IMR-90 (cell line): ENCODE measurements around the gene EMC1. TPM values are rescaled to one million over a fixed set of nuclear protein-coding genes. Genes with fewer than 3 reads are reported as not detected.

Source experiments
- ATAC-seq: fragments of 200-7000 bp; cut with Tn5 transposase; 2 replicates; pipeline ENCODE4 v1.9.1; 2020; ENCODE audit warnings: low read depth, mild to moderate bottlenecking, moderate library complexity
- BruUV-seq: library from RNA; stranded (reverse); fragments of 400-500 nt; replicated peaks from 2 replicates; lab custom pipeline; 2021; lab: Mats Ljungman, UMichigan
- CTCF ChIA-PET: fragments of 300-600 bp; formaldehyde crosslinking; extraction: SDS; loops from one replicate; lab custom pipeline; 2021; ENCODE audit warnings: antibody characterized with exemption; lab: Yijun Ruan, JAX
- POLR2A ChIA-PET: fragments of 300-600 bp; sonication (Branson Sonifier 250); formaldehyde crosslinking; loops from one replicate; lab custom pipeline; 2022; ENCODE audit warnings: antibody characterized with exemption; ENCODE audit not compliant: unreplicated experiment; lab: Charles Lee
- DNase-seq: peaks from one replicate; pipeline ENCODE4 v3.0.0; 2013
- H2AFZ ChIP-seq: replicated peaks from 2 replicates; pipeline ENCODE3; 2013; ENCODE audit warnings: low read length, mild to moderate bottlenecking; ENCODE audit not compliant: poor library complexity
- H2AK5ac ChIP-seq: 2 replicates; pipeline ENCODE4 v1.6.1; 2013; ENCODE audit warnings: low read depth, low read length, inconsistent platforms
- H2AK9ac ChIP-seq: replicated peaks from 2 replicates; pipeline ENCODE3; 2013; ENCODE audit warnings: mild to moderate bottlenecking, low read depth, low read length, moderate library complexity; ENCODE audit not compliant: poor library complexity
- H2BK120ac ChIP-seq: 2 replicates; pipeline ENCODE4 v1.6.1; 2013; ENCODE audit warnings: low read depth, low read length, inconsistent platforms
- H2BK15ac ChIP-seq: 3 replicates; pipeline ENCODE4 v1.6.1; 2013; ENCODE audit warnings: low read depth, low read length, inconsistent platforms
- H2BK20ac ChIP-seq: 2 replicates; pipeline ENCODE4 v1.6.1; 2013; ENCODE audit warnings: low read depth, mild to moderate bottlenecking, inconsistent platforms, low read length, moderate library complexity
- H2BK5ac ChIP-seq: 2 replicates; pipeline ENCODE4 v1.6.1; 2013; ENCODE audit warnings: mild to moderate bottlenecking, low read depth, low read length, inconsistent platforms; ENCODE audit not compliant: poor library complexity, severe bottlenecking
- H3K14ac ChIP-seq: replicated peaks from 2 replicates; pipeline ENCODE4 v1.6.1; 2013; ENCODE audit warnings: low read depth, low read length, inconsistent platforms
- H3K18ac ChIP-seq: 2 replicates; pipeline ENCODE4 v1.6.1; 2013; ENCODE audit warnings: low read depth, low read length, control low read depth
- H3K23ac ChIP-seq: 2 replicates; pipeline ENCODE4 v1.6.1; 2013; ENCODE audit warnings: low read depth, low read length, inconsistent platforms
- H3K27ac ChIP-seq: 2 replicates; pipeline ENCODE4 v1.5.1; 2013; ENCODE audit warnings: mild to moderate bottlenecking, control low read depth, low read length; ENCODE audit not compliant: insufficient read depth
- H3K27me3 ChIP-seq: 2 replicates; pipeline ENCODE4 v1.6.1; 2013; ENCODE audit warnings: low read length; ENCODE audit not compliant: control insufficient read depth, insufficient read depth
- H3K36me3 ChIP-seq: 2 replicates; pipeline ENCODE4 v1.6.1; 2013; ENCODE audit warnings: low read length, mixed read lengths; ENCODE audit not compliant: control insufficient read depth, insufficient read depth
- H3K4ac ChIP-seq: 2 replicates; pipeline ENCODE4 v1.6.1; 2013; ENCODE audit warnings: low read depth, low read length, inconsistent platforms
- H3K4me1 ChIP-seq: 2 replicates; pipeline ENCODE4 v1.6.1; 2013; ENCODE audit warnings: low read length, mixed read lengths; ENCODE audit not compliant: control insufficient read depth, insufficient read depth
- H3K4me2 ChIP-seq: 2 replicates; pipeline ENCODE4 v1.6.1; 2013; ENCODE audit warnings: low read depth, mild to moderate bottlenecking, control low read depth, low read length, moderate library complexity
- H3K4me3 ChIP-seq: 2 replicates; pipeline ENCODE4 v1.5.1; 2013; ENCODE audit warnings: low read depth, mild to moderate bottlenecking, control low read depth, low read length, moderate library complexity; ENCODE audit not compliant: insufficient read depth
- H3K56ac ChIP-seq: 2 replicates; pipeline ENCODE4 v1.6.1; 2013; ENCODE audit warnings: low read length, inconsistent platforms; ENCODE audit not compliant: insufficient read depth; ENCODE audit errors: extremely low read depth
- H3K79me1 ChIP-seq, 2 experiments: 2 replicates each; pipeline ENCODE4 v1.6.1; 2013; ENCODE audit warnings: low read length in 2 of 2, inconsistent platforms in 1 of 2, low read depth in 1 of 2
- H3K9ac ChIP-seq: 2 replicates; pipeline ENCODE4 v1.6.1; 2013; ENCODE audit warnings: low read depth, low read length, control low read depth
- H3K9me1 ChIP-seq: 2 replicates; pipeline ENCODE4 v1.6.1; 2013; ENCODE audit warnings: low read length, inconsistent platforms; ENCODE audit not compliant: insufficient read depth
- H3K9me3 ChIP-seq: 2 replicates; pipeline ENCODE4 v1.6.1; 2013; ENCODE audit warnings: low read length; ENCODE audit not compliant: control insufficient read depth, insufficient read depth
- H4K20me1 ChIP-seq: 2 replicates; pipeline ENCODE4 v1.6.1; 2013; ENCODE audit warnings: low read length, inconsistent platforms; ENCODE audit not compliant: insufficient read depth
- H4K5ac ChIP-seq: 2 replicates; pipeline ENCODE4 v1.6.1; 2013; ENCODE audit warnings: mild to moderate bottlenecking, low read depth, low read length, control low read depth
- H4K8ac ChIP-seq, 2 experiments: 2 replicates each; pipeline ENCODE4 v1.6.1; 2013; ENCODE audit warnings: low read depth in 2 of 2, low read length in 2 of 2, control low read depth in 1 of 2, inconsistent platforms in 1 of 2
- H4K91ac ChIP-seq: 2 replicates; pipeline ENCODE4 v1.6.1; 2013; ENCODE audit warnings: low read depth, low read length, inconsistent platforms; ENCODE audit not compliant: insufficient read depth
- BHLHE40 ChIP-seq: fragments of 150-350 bp; IDR thresholded peaks from 2 replicates; pipeline ENCODE4 v1.6.1; 2016; ENCODE audit warnings: mild to moderate bottlenecking, low read depth, low read length
- ELK1 ChIP-seq: fragments of 150-350 bp; IDR thresholded peaks from 2 replicates; pipeline ENCODE4 v1.6.1; 2016; ENCODE audit warnings: low read depth, mild to moderate bottlenecking, low read length, moderate library complexity, borderline replicate concordance
- WGBS, 2 experiments: methylation state at CpG; one replicate each; pipeline versions ENCODE4 v1.1.5 to v1.1.7; 2013; ENCODE audit warnings: missing lambda C conversion rate in 2 of 2; ENCODE audit not compliant: insufficient read length in 1 of 2; ENCODE audit errors: extremely low coverage in 2 of 2; 5-methylcytosine and 5-hydroxymethylcytosine counted together
- dilution Hi-C: fragments of 300-500 bp; cut with HindIII; formaldehyde crosslinking; loops from one replicate; pipeline ENCODE4 v1.14.3; 2018; ENCODE audit warnings: low sequenced_read_pairs; ENCODE audit not compliant: unreplicated experiment
- in situ Hi-C: fragments of 300-500 bp; cut with MboI; formaldehyde crosslinking; loops from 3 replicates; pipeline ENCODE4 v1.14.3; 2019; ENCODE audit warnings: low sequenced_read_pairs, inconsistent platforms, mixed read lengths
- intact Hi-C: fragments of 100-400 bp; cut with micrococcal nuclease; formaldehyde crosslinking; loops from 2 replicates; pipeline ENCODE4 v1.10.0; 2022
- polyA plus RNA-seq, 3 experiments: library from polyadenylated mRNA; depleted of rRNA; stranded (reverse); fragments of >200 nt; gene quantifications; 2 replicates each; pipeline ENCODE4 v1.2.3, GENCODE V29; 2012; ENCODE audit warnings: low replicate concordance in 1 of 3
- total RNA-seq: library from RNA; depleted of rRNA; stranded (reverse); fragments of >200 nt; gene quantifications from 2 replicates; pipeline ENCODE4 v1.2.3, GENCODE V29; 2012

Gene EMC1
- total and polyA plus RNA-seq, 2 of the 4 experiments (the other 2 are of a cell fraction), result 65.4 to 114 TPM

- Histone ChIP-seq H2AFZ (no peak overlapping the region), H3K23ac (no peak overlapping the region), H4K5ac (no peak overlapping the region), H3K4me3 (no peak overlapping the region), H3K14ac (no peak overlapping the region), H2BK120ac (no peak overlapping the region), H3K36me3 (peaks cover 22% of the 10 kb centered on the region), H3K56ac (no peak overlapping the region), H3K27me3 (no peaks in the 10 kb centered on the region), H3K4me2 (no peak overlapping the region), H3K9me3 (no peaks in the 10 kb centered on the region), H4K91ac (no peak overlapping the region), H3K4ac (no peak overlapping the region), H2BK20ac (no peak overlapping the region), H3K4me1 (peaks cover 16% of the 10 kb centered on the region), H3K18ac (no peak overlapping the region), H3K79me1 (peaks cover 8 to 72% of the 10 kb centered on the region in 2 experiments), H4K8ac (no peak overlapping the region), H3K9ac (no peak overlapping the region), H2AK5ac (no peak overlapping the region), H3K9me1 (peaks cover 19% of the 10 kb centered on the region), H4K20me1 (peaks cover 99% of the 10 kb centered on the region), H2BK15ac (no peak overlapping the region), H3K27ac (no peak overlapping the region), H2BK5ac (no peak overlapping the region), H2AK9ac (no peak overlapping the region)
- POLR2A ChIA-PET, result no interaction called here
- in situ Hi-C loops (no loop called here), dilution Hi-C loops (no loop called here), intact Hi-C loops (no loop called here)
- BruUV-seq, result no TSS peak
- DNase-seq (peak; percentile 85), ATAC-seq (peak; percentile 33)
- no CpG with 5 or more reads among the region's 2 CpGs for WGBS, 2 experiments
- CTCF ChIA-PET, result no interaction called here
- TF ChIP-seq BHLHE40, result 0 out of 2 replicates have a peak, but pooled peaks have one; percentile 13
- no peak for TF ChIP-seq ELK1
Measured at GRCh38 chr1:19203440-19203839, 47.9 kb downstream of the EMC1 start.
